GM23248 (cell line): Measurements from ENCODE around the gene MAP1B.
"Not testable (repeated sequence)": the region's sequence is repeated elsewhere in the genome, so short reads cannot be mapped to it uniquely, and the experiment has no call there.

Experiments used
- EZH2 ChIP-seq: fragments of 200-600 bp; sonication (generic); IDR thresholded peaks from 2 replicates; pipeline ENCODE4 v1.6.1; 2018; ENCODE audit warnings: antibody characterized with exemption, mild to moderate bottlenecking; ENCODE audit not compliant: insufficient read depth, poor library complexity, severe bottlenecking
- EZH2phosphoT487 ChIP-seq: fragments of 200-600 bp; sonication (generic); IDR thresholded peaks from 2 replicates; pipeline ENCODE4 v1.6.1; 2018; ENCODE audit warnings: antibody characterized with exemption, moderate library complexity, mild to moderate bottlenecking, low read depth; ENCODE audit not compliant: insufficient read depth

DNA sequence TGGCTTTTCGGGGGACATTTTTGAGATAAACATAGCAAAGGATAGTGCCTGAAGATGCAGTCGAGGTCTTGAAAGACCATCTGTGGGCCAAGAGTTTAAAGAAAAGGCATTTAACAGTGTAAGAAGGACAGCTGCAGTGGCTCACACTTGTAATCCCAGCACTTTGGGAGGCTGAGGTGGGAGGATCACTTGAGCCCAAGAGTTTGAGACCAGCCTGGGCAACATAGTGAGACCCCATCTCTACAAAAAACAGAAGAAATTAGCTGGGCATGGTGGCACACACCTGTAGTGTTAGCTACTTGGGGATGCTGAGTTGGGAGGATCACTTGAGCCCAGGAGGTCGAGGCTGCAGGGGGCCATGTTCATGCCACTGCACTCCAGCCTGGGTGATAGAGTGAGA, 63.9 kb downstream of the MAP1B start:
- TF ChIP-seq EZH2phosphoT487, EZH2: not testable (repeated sequence)
